Hematopoietic multipotent progenitor cell treated with erythropoietin and hydrocortisone succinate and interleukin-3 and kit ligand, for 4 days (in vitro differentiated cells): Measurements from ENCODE around the gene COQ6.
"Not testable (repeated sequence)": the region's sequence is repeated elsewhere in the genome, so short reads cannot be mapped to it uniquely, and the experiment has no call there.

Experiments used
- DNase-seq: peaks from one replicate; pipeline ENCODE4 v3.0.0-alpha.2; 2015

Gene COQ6

DNA sequence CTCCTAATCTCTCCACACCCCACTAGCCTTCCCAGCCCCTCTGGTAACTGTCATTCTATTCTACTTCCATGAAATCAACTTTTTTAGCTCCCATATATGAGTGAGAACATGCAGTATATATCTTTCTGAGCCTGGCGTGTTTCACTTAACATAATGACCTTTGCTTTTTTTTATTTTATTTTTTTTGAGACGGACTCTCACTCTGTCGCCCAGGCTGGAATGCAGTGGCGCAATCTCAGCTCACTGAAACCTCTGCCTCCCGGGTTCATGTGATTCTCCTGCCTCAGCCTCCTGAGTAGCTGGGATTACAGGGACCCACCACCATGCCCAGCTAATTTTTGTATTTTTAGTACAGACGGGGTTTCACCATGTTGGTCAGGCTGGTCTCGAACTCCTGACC, 38.6 kb downstream of the COQ6 start:
- not testable (repeated sequence) for DNase-seq

- no peak for DNase-seq
Observed at GRCh38 chr14:73991092-73991491, 41.0 kb downstream of the COQ6 start.

DNA sequence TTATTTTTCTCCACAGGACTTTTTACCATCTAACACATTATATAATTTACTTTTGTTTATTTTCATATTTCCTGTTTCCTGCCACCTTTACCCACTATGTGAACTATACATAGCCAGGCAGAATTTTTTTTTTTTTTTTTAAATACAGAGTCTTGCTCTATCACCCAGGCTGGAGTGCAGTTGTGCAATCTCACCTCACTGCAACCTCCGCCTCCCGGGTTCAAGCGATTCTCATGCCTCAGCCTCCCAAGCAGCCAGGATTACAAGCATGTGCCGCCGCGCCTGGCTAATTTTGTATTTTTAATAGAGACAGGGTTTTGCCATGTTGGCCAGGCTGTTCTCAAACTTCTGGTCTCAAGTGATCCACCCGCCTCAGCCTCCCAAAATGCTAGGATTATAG, 44.8 kb downstream of the COQ6 start:
- DNase-seq: not testable (repeated sequence)

- no peak for DNase-seq
Observed at GRCh38 chr14:73995977-73996378, 45.9 kb downstream of the COQ6 start.

- no peak for DNase-seq
Observed at GRCh38 chr14:73996731-73997107, 46.6 kb downstream of the COQ6 start.

- no peak for DNase-seq
Observed at GRCh38 chr14:73997108-73997943, 47.2 kb downstream of the COQ6 start.

- DNase-seq: no peak
Observed at GRCh38 chr14:73997944-73998447, 47.9 kb downstream of the COQ6 start.

- no peak for DNase-seq
Observed at GRCh38 chr14:73998726-73999125, 48.6 kb downstream of the COQ6 start.

DNA sequence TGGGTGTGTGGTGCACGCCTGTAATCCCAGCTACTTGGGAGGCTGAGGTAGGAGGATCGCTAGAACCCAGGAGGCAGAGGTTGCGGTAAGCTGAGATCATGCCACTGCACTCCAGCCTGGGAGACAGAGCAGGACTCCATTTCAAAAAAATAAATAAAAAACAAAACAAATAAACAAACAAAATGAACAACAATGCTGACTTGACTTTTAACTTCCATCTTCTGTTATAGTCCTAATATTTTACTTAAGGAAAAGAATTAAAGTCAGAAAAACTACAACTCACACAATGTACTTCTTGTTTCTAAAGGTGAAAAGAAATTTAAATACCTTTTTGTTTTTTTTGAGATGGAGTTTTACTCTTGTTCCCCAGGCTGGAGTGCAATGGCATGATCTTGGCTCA, 55.6 kb downstream of the COQ6 start:
- DNase-seq: not testable (repeated sequence)

GRCh38 chr14:74008843-74009499, 58.9 kb downstream of the COQ6 start:
- no peak for DNase-seq
